ENCODE measurements around the gene ANKS1A. TPM values are rescaled to one million over a fixed set of nuclear protein-coding genes. Genes with fewer than 3 reads are reported as not detected.

Gene ANKS1A
- total and polyA plus RNA-seq, 10 donors = 5.1 to 68.9 (median 45.6) TPM

DNA sequence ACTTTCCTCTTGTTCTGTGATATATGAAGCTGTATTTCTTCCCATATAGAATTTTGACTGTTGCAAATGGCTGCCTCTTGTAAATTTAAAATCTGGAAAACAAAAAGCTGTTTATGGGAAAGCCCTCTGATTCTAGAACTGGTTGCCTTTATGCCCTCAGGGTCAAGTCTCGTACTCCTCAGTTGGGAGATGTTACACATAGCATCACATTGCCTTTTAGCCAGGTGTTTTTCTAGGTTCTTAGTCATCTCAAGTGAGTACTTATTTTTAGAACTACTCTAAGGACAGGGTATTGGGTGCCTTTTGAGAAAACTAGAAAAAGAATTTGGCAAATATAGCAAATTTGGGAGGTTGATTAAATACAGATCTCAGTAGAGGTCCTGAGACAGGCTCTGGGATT is 58.5 kb downstream of the ANKS1A start:
- DNase-seq = no peak
- Histone ChIP-seq H3K4me1 (peaks cover 0 to 10% (median 0%) of the 10 kb centered on the region in 6 donors), H3K4me3 (no peak overlapping the region), H3K36me3 (peaks cover 0 to 6% (median 0%) of the 10 kb centered on the region in 6 donors), H3K27ac (no peak overlapping the region), H3K27me3 (replicated peaks in 1 of 7) (no peaks in the 10 kb centered on the region), H3K9me3 (no peaks in the 10 kb centered on the region)
- TF ChIP-seq POLR2AphosphoS5 (IDR thresholded peaks at IDR 0.05) = no peak
- no peak for TF ChIP-seq POLR2A (IDR thresholded peaks at IDR 0.05)
- TF ChIP-seq, protein P1, sequence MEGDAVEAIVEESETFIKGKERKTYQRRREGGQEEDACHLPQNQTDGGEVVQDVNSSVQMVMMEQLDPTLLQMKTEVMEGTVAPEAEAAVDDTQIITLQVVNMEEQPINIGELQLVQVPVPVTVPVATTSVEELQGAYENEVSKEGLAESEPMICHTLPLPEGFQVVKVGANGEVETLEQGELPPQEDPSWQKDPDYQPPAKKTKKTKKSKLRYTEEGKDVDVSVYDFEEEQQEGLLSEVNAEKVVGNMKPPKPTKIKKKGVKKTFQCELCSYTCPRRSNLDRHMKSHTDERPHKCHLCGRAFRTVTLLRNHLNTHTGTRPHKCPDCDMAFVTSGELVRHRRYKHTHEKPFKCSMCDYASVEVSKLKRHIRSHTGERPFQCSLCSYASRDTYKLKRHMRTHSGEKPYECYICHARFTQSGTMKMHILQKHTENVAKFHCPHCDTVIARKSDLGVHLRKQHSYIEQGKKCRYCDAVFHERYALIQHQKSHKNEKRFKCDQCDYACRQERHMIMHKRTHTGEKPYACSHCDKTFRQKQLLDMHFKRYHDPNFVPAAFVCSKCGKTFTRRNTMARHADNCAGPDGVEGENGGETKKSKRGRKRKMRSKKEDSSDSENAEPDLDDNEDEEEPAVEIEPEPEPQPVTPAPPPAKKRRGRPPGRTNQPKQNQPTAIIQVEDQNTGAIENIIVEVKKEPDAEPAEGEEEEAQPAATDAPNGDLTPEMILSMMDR (IDR thresholded peaks at IDR 0.05 in 8 of 11, conservative IDR thresholded peaks at IDR 0.05 in 3 of 11) = no peak
- WGBS, 5 donors = 93 to 100% (median 93%) methylated on average over 1 of the region's 1 CpG
- intact Hi-C loops (cut with DNase I; ENCODE audit: low total_unique reads) = no loop called here

DNA sequence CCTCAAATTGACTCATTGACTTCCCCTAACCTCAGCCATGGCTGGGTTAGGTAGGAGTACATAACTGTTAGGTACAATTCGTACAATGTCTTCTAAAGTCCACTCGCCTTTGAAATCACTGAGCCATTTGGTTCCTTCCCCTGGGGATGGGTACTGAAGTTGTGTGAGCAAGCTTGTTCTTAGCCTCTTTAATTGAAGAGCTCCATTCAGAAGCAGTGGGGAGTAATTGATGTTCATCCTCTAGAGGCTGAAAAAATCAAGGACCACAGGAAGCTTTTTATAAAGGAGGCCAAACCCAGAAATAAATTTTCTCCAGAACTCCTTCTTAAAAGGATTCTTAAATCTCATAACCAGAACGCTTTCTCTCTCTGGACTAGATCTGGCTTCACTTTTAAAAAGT is 60.6 kb downstream of the ANKS1A start:
- Histone ChIP-seq H3K4me1 (peaks cover 0 to 22% (median 5%) of the 10 kb centered on the region in 6 donors), H3K4me3 (no peak overlapping the region), H3K9me3 (no peaks in the 10 kb centered on the region), H3K36me3 (peaks cover 0 to 6% (median 0%) of the 10 kb centered on the region in 6 donors), H3K27ac (no peak overlapping the region), H3K27me3 (replicated peaks in 1 of 7) (no peaks in the 10 kb centered on the region)
- intact Hi-C loops (cut with DNase I; ENCODE audit: low total_unique reads) = no loop called here
- WGBS, 5 donors = 89 to 96% (median 92%) methylated on average over 3 of the region's 3 CpGs
- no peak for DNase-seq
- TF ChIP-seq POLR2A (IDR thresholded peaks at IDR 0.05) = no peak
- TF ChIP-seq, protein P1 (IDR thresholded peaks at IDR 0.05 in 8 of 11, conservative IDR thresholded peaks at IDR 0.05 in 3 of 11) = no peak
- no peak for TF ChIP-seq POLR2AphosphoS5 (IDR thresholded peaks at IDR 0.05)

DNA sequence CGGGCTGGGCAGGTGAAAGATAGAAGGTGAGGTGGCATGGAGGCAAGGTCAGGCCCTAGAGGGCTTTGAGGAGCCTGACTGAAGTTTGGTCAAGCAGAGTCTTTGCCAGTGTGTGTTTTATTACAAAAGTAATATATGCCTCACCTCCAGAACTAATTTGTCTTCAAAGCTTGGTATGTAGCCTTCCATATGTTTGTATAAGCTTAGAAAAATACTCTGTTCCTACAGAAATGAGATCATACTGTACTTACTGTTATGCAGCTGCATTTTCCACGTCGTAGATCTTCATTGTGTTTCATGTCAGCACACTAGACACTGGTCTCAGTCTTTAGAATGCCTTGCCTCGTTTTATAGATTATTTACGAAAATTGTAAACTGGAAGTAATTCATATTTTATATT is 61.8 kb downstream of the ANKS1A start:
- no peaks in the 10 kb centered on the region for H3K36me3 ChIP-seq
- no peak for DNase-seq
- peaks cover 0 to 34% (median 11%) of the 10 kb centered on the region in 6 donors for H3K4me1 ChIP-seq
- H3K27ac ChIP-seq = no peak overlapping the region
- intact Hi-C loops (cut with DNase I; ENCODE audit: low total_unique reads) = no loop called here
- WGBS, 5 donors = 93 to 96% (median 96%) methylated on average over 5 of the region's 5 CpGs
- no peak for TF ChIP-seq POLR2A (IDR thresholded peaks at IDR 0.05)
- TF ChIP-seq, protein P1 (IDR thresholded peaks at IDR 0.05 in 8 of 11, conservative IDR thresholded peaks at IDR 0.05 in 3 of 11) = no peak
- TF ChIP-seq POLR2AphosphoS5 (IDR thresholded peaks at IDR 0.05) = no peak
- H3K9me3 ChIP-seq = no peaks in the 10 kb centered on the region
- H3K27me3 ChIP-seq (replicated peaks in 1 of 7) = no peaks in the 10 kb centered on the region
- H3K4me3 ChIP-seq = no peak overlapping the region

DNA sequence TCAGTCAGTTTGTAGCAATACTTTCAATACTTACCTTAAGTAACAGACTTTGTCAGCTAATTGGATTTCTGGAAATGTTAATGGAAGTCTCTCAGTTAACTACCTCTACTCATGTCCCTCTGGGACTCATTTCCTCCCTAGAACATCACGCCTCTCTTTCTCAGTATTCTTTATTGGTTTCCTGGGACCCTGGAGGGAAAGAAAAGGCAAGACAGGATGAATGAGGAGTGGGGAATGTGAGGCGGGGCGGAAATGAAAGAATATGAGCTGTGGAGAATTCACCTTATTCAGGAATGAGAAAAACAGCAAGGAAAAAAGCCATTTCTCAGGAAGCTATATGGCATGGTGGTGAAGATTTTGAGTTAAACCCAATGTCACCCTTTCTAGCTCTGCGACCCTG is 62.7 kb downstream of the ANKS1A start:
- H3K27me3 ChIP-seq (replicated peaks in 1 of 7) = no peaks in the 10 kb centered on the region

More for the DNA sequence above, 62.7 kb downstream of the ANKS1A start:
- WGBS, 5 donors = 88 to 96% (median 90%) methylated on average over 4 of the region's 4 CpGs
- intact Hi-C loops (cut with DNase I; ENCODE audit: low total_unique reads) = no loop called here
- peaks cover 3 to 43% (median 18%) of the 10 kb centered on the region in 6 donors for H3K4me1 ChIP-seq
- H3K9me3 ChIP-seq = no peaks in the 10 kb centered on the region
- no peak overlapping the region for H3K4me3 ChIP-seq
- H3K36me3 ChIP-seq = no peaks in the 10 kb centered on the region
- H3K27ac ChIP-seq = no peak overlapping the region
- DNase-seq = no peak
- no peak for TF ChIP-seq POLR2A (IDR thresholded peaks at IDR 0.05)
- TF ChIP-seq, protein P1 (IDR thresholded peaks at IDR 0.05 in 8 of 11, conservative IDR thresholded peaks at IDR 0.05 in 3 of 11) = no peak
- TF ChIP-seq POLR2AphosphoS5 (IDR thresholded peaks at IDR 0.05) = no peak
